HG03108 (cell line): ENCODE data around the gene HOXB2.

Experiments
- ATAC-seq: cut with Tn5 transposase; IDR thresholded peaks from one replicate; pipeline ENCODE4 v1.9.1; 2021; ENCODE audit warnings: moderate library complexity; ENCODE audit not compliant: unreplicated experiment

The HOXB2 gene

DNA sequence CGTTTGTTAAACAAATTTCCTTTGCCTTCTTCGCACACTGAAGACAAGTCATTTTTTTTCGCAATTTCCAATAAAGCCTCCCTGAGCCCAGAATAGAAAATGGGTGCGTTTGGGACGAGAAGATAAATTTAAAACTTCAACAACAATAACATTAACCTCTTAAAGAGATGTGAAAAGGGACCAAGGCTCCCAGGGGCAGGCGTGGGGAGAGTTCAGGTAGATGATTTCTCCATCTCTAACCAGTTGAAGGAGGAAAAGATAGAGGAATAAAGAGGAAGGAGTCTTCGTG is 34.5 kb upstream of the HOXB2 start:
- no peak for ATAC-seq

DNA sequence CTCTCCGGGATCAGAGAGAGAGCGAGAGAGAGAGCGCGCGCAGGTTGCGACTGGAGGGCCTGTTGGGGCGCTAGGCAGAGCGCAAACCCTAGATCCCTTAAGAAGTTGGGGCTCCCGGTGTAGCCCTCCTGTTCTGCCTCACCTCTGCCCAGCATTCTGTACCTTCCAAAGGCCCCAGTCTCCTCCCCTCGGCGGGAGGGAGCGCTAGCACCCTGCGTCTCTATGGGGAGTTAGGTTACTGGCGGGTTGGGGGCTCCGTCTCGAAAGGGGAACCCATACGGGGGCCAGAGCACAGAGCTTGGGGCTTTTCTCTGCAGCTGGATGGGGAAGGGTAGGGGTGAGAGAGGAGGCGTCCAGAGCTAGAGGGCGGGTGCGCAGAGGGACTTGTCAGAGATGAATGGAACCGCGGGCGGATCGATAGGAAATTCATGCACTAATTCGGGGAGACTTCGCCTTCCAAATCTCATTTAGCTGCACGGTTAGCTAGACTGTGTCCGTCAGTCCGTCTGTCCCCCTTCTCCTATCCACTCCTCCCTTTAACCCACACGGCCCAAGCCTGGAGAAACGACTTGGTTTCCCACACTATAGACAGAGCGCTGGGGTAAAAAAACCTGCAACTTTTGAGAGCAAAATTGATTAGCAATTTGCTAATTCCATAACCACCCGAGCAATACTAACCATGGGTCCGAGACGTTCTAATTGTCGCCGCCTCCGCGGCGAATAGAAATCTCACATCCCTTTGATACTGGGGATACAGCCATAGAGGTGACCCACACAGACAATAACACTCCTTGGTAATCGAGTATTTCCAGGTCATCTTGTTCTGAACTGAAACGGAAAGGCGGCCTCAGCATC is 33.9 kb upstream of the HOXB2 start:
- ATAC-seq, result peak; percentile 17

DNA sequence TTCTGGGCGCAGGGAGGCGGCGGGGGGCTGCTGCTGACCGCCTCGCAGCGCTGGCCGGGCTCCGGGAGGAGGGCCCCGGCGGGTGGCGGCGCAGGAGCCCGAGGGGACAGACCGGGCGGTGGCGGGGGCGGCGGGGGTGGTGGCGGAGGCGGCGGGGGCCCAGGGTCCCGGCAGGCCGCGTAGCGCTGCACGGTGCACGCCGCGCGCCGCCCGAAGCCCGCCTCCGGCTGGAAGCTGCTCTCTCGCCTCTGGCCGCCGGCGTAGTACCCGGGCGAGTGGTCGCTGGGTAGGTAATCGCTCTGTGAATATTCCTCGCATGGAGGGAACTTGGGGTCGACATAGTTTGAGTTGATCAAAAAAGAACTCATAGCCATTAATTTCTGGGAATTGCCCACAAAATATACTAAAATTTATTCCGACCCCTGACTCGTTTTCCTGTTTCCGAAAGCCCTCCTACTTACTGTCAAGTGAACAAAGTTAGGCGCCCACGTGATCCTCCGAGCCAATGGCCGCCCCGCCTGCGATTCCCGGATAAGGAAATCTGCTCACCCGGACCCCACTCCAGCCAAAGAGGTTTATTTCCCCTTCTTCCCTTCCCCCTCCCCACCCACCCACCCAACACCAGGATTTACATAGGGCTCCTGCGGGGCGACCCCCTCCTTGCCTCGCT is 33.2 kb upstream of the HOXB2 start, which contains the start of gene HOXB4:
Gene HOXB4 (minus strand): TSS at position 405 of the 670 bp plus-strand sequence. CDS start 31 bp downstream, at position 374.
- peak; percentile 53 for ATAC-seq

DNA sequence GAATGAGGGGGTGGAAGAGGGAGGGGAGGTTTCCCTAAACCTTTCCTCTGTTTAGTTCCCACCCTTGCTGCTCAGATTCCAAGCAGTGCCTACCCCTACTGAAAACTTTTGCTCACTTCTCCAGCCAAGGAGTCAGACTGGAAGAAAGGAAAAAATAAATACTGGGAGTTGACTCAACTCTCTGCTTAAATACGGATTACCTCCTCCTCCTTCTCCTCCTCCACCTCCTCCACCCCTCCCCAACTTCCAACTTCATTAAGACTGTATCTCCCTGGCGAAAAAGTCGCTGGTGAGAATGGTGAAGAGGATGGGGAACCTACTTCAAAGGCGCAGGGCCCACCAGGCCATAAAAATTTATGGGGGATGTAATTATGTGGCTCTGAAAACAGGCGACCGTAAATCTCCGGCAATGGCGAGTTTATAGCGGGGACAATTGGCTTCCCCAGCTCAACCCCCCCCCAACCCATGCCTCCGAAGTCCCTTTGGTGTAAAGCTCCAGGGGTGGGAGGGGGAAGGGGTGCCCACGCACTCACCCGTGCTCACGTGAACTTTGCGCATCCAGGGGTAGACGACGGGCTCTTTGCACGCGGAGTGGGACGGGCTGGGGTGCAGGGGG is 32.5 kb upstream of the HOXB2 start:
- no peak for ATAC-seq

DNA sequence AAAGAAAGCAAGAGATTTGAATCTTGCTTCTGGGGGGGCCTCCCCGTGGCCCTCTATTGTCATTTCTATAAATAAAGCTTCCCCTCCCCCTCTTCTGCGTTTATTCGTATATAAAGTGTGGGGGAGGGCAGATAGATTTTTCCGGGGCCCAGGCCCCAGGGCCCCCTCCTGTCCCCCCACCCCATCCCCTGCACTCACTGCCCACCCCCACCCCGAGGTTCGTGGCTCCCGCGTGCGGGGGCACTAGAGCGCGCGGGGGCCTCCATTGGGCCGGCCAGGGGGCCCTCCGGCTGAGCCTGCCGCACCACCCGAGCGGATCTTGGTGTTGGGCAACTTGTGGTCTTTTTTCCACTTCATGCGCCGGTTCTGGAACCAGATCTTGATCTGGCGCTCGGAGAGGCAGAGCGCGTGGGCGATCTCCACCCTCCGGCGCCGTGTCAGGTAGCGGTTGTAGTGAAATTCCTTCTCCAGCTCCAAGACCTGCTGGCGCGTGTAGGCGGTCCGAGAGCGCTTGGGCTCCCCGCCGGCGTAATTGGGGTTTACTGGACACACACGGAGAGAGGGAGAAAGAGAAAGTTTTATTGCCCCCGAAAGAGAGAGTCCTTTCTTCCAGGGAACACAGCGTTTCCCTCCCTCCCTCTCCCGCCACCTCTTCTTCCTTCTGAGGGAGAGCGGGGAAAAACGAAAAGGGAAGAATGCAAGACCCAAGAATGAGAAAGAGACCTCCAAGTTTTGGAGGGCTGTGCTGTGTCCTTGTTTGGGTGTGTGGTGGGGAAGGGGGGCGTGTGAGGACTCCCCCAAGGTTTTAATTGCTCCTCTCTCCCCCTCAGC is 31.8 kb upstream of the HOXB2 start:
- ATAC-seq, result no peak

DNA sequence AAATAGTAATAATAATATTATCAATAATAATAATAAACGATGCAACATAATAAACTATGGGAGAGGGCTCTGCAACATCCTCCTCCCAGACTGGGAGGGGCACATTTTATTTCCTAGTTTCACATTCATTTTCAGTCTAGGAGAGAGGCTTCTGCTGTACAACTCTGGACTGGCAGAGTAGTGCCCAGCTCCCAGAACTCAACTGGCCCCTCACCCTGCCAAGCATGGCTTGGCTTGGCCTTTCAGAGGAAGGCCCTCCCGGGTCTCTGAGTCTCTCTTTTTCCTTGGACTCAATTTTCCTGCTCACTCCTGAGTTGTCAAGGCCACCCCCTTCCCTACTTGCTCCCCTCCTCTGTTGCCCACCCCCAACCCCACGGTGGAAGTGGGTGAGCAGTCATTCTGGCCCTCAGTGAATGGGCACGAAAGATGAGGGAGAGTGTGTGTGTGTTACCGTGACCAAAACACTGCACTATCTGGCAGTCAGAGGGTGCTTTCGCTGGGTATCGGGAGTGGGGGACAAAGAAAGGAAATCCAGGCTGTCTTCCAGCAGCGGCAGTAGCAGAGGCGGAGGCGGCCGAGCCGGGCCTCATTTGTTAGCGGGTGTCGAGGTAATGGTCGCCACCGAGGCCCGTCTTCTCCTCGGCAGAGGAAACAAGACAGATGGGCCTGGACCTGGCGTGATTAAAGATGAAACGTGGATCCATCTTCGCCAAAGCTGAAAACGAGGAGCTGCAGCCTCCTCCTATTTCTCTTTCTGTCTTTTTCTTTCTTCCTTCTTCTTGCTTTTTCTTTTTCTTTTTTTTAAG is 31.0 kb upstream of the HOXB2 start:
- ATAC-seq, result no peak

DNA sequence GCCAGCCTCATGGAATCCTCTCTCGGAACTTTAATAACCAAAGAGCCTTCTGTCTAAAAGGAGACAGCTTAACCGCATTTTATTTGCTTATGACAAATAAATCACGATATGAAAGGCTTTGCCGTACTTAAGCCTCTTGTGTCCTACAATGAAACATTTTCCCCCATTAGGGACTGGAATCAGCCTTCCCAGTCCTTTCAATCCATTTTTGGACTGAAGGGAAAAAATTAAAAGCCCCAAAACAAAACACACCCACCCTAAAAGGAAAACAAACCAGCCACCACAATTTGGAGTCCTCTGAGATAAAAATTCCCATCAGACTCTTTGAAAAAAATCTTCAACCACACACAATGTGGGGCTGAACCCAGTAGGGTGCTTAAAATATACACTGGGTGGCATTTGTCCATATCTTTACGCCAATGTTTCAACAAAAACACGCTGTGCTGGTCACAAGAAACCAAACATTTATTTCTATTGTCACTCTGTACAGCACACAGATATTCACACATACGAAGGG is 30.2 kb upstream of the HOXB2 start:
- no peak for ATAC-seq

DNA sequence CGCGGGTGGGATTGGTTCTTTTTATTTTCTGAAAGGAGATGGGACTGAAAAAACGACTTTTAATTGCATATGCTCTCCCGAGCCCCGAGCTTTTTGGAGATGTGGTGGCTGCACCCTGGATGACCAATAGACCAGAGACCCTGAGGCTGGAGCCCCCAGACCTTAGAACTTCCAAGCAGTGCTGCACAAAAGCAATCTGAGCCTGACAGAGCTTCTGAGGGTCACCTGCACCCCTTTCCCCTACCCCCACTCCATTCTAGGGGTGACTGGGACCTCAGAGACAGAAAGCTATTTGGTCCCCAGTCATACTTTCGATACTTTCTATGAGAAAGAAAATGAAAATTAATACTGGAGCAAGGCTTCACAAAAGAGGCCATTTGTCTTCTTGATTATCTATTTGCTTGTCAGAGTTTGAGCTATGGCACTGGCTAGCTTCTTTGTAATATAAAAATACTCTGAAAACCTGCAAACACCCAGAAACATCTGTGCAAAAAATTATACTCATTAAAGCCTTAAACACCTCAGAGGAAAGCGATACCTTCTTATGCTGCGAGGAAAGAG is 29.7 kb upstream of the HOXB2 start:
- no peak for ATAC-seq

DNA sequence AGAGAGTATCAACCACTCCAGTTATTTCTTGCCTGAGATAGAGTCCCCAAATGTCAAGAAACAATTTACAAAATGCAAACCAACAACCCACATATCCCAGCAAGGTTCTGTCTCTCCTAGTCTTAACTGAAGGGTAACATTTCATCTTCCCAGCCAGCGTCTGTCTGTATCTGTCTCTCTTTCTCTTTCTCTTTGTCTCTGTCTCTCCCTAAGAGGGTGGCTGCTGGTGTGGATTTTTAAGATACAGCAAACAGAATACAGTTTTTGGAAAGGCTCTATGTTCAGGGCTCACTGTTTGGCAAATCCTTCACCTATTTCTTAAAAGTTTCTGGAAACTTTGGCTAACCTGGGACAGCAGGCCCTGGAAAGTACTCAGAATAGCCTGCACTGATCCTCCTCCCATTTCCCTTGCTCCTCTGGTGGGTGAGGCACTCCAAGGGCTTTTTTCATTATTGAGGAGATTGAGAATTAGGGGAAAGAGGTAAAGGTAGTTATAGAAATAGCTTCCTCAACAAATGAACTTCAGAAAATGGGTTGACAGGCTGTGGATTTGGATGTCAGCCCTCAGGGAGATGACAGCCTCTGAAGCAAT is 27.0 kb upstream of the HOXB2 start:
- ATAC-seq, result no peak

DNA sequence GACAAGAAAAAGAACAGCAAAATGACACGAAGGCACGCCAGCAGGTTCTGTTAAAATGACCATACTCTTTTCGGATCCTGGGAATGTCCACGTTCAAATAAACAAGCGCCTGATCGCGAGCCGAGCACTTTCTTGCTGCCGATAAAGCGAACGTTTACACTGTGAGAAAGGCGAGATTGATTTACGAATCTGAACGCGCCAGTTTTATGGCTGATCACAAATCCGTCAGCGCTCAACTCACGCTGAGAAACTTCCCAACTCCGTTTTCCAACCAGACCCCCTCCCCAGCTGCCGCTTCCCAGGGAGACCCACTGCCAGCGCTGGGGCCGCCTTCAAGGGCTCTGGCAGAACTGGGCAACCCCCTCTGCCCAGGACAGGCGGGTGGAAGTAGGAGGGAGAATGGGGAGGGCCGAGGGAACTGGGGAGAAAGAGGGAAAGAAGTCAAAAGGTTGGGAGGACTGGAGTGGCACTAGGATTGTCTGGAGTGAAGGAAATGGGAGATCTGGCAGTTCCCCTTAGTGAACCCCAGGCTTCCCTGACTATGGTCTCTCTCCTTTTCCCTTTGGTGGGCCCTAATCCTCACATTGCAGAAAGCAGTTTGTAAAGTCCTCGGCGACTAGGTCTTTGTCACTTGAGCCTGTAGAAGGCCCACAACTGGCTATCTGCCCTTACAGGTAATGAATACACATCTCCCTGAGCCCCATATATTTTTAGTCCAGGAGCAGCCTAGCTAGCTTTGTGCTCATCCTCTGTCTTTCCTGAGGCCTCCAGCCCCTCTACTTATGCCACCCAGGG is 26.3 kb upstream of the HOXB2 start:
- ATAC-seq, result no peak

DNA sequence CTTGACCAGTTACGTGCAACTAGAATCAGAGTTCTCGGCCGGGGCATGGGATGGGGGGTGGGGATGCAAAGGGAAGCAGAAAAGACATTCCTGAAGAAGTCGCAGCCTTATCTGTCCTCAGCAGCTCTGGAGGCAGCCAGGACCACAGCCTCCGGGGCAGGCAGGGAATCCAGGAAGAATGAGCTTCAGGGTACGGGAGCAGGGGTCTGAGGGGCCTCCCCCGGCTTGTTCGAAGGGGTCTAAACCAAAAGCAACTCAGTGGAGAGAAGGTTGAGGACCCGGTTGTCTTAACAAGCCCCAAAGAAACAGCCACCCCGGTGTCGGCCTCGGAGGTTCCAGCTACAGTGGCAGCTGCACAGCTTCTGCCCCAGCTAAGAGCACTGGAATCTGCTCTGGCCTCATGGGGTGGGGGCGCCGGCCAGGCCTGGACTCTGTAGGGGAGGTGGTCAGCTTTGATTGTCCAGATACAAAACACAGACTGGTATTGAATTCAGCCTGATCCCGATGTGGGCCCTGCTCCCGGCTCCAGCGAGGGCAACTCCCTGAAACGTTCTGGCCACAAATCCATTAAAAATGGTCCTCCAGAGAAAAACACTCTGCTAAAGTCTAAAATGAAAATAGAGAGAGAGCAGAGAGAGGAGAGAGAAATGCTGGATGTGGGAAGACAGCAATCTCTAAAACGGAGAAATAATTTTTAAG is 25.6 kb upstream of the HOXB2 start:
- no peak for ATAC-seq

DNA sequence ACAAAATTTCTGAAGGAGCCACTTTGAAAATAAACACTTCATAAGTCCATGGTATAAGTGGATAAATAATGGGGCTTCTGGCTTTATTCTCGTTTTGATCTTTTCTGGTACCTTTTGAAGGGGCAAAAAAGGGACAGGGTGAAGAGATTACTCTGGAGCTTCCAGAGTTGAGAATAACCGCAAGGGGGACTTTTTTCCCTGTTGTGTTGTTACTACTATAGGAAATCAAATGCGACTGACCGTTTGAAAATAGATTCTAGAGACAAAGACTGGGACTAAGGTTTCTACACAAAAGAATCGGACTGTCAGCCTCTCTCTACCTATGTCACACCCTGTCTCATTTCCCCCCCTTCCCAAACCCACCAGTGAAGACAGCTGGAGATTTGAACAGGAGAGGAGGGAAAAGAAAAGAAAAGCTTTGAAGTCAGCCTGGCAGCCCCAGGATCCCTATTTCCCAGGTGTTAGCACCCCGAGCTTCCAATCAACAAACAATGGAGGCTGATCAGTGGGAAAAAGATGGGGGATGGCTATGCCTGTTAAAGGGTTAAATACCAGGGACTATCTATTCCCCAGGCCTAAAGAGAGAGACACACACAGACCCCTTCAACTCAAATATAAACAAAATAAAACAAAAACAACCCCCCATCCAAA is 24.9 kb upstream of the HOXB2 start:
- no peak for ATAC-seq

DNA sequence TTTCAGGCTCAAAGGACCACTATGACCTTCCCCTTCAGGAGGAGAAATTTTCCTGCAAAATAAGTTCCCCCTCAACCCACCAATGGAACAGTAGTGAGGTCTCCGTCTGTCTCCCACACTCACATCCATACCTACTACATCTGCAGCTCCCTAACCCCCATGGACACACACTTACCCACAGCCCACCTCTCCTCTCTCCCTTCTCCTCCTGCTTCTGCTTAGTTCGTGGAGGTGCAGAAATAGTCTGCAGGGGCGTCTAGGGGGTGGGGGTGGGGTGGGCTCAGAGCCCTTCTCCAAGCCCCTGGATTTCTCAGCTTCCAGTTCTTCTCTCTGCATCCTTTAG is 24.3 kb upstream of the HOXB2 start:
- no peak for ATAC-seq

DNA sequence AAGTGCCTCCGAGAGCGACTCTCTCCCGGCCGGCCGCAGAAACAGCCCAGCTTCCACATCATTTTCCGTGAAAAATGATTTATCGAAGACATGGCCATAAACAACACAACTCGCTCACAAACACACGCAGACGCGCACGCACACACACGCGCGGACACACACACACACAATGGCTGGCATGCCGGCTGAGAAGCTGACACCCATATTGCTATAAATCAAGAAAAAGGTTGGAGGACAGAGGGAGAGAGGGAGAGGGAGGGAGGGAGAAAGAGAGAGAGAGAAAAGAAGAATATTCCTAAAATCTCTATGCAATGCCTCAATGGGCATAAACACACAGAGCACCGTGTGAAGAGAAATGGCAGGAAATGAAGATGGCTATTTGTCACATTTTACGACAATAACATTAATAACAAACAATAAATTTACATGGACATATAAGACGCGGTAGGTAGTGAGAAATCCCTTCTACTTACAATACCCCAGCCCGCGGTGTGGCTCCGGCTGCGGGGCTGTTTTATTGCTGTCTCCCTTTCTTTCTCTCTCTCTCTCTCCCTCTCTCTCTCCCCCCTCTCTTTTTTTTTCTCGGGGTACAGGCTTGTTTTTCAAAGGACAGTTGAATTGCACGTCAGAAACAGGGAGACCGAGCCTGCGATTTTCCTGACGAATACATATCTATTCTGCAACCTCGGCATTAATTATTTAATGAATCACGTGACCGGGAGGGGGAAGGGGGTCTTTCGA is 23.8 kb upstream of the HOXB2 start:
- ATAC-seq, result no peak

DNA sequence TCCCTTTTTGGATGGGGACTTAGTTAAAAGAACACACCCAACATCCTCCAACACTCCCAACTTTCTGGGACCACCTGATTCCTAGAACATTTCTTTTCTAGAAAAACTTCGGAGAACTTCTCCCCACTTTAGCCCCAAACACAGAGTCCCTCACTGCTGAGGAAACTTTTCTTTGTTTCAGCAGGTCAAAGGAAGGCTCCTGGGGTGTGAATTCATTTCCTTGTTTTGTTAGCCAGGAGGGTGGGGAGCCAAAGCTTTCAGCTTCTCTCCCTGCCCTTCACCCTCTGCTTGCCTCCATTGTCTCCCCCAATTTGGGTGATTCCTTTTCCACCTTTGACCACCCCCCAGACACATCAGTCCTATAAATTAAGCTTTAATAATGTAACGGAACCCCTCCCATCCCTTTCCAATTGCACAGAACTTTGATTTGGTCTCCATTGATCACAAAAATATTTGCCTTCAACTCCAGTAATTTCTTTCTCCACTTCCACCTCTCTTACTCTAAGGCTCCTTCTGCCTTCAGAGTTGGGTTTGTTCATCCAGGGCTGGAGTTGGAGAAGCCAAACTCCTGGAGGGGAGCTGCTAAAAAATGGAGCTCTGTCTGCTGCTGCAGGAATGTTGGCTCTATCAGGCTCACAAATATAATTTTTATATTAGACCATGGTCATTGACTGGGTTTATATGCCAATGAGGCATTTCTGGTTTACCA is 22.9 kb upstream of the HOXB2 start:
- no peak for ATAC-seq

DNA sequence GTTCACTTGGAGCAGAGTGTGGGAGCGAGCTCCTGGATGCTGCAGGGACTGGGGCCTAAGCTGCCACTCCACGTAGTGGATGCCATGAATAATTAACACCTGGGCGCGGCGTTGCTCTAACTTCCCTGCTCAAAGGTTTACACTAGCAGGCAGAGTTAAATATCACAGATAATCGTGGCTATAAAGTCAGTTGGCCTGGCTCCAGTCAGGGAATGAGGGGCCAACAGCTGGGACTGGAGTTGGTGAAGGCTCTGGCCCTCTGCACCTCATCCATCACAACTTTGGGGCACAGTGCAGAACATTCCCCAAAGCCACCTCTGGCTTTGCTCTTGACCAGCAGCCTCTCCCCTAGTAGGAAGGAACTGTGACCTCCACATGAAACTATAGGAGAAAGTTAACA is 22.3 kb upstream of the HOXB2 start:
- no peak for ATAC-seq
